CD4-positive, CD25-positive, alpha-beta regulatory T cell (primary cell): ENCODE measurements around the gene FAM163A. TPM values are rescaled to one million over a fixed set of nuclear protein-coding genes. Genes with fewer than 3 reads are reported as not detected.

ENCODE experiments used
- polyA plus RNA-seq, 4 donors: library from polyadenylated mRNA; unstranded; fragments of 300-500 nt; fragmentation: Illumina TruSeq; gene quantifications; one replicate each; pipeline ENCODE4 v1.2.3, GENCODE V29; 2021
- total RNA-seq: library from RNA; stranded (reverse); gene quantifications from one replicate; pipeline ENCODE4 v1.2.3, GENCODE V29; 2022

FAM163A gene
- total and polyA plus RNA-seq, 5 donors from 2014 or later, result 0.13 TPM; not detected in 4

Other genes with a start within 250 kb of the FAM163A start
- not detected for gene NPHS2, start 167.3 kb upstream of the FAM163A start, total RNA-seq
- gene NPHS2, start 167.3 kb upstream of the FAM163A start, polyA plus RNA-seq, result not detected
- not detected for gene TDRD5, start 151.5 kb upstream of the FAM163A start, total RNA-seq
- not detected for gene TDRD5, start 151.5 kb upstream of the FAM163A start, polyA plus RNA-seq
- 81.0 TPM for gene TOR1AIP2, start 134.5 kb downstream of the FAM163A start, total RNA-seq
- gene TOR1AIP2, start 134.5 kb downstream of the FAM163A start, polyA plus RNA-seq, result 10 to 100 TPM in 3 of 4 donors, 1 to 10 TPM in 1; 8.1 to 16.5 (median 12.2) TPM
- gene TOR1AIP1, start 139.0 kb downstream of the FAM163A start, total RNA-seq, result 90.6 TPM
- gene TOR1AIP1, start 139.0 kb downstream of the FAM163A start, polyA plus RNA-seq, result 10 to 100 TPM; 70.3 to 94.6 (median 86.0) TPM
- 69.9 TPM for gene CEP350, start 211.5 kb downstream of the FAM163A start, total RNA-seq
- gene CEP350, start 211.5 kb downstream of the FAM163A start, polyA plus RNA-seq, result 10 to 100 TPM; 20.4 to 29.4 (median 25.5) TPM